ENCODE measurements around the gene FOXB1.

FOXB1 gene

GRCh38 chr15:59998950-59999611, 5.0 kb upstream of the FOXB1 start:
- DNase-seq (ENCODE audit: low read depth, low spot score), result no peak

GRCh38 chr15:59999612-60000112, 4.4 kb upstream of the FOXB1 start:
- DNase-seq (ENCODE audit: low read depth, low spot score), result no peak

GRCh38 chr15:60000113-60000823, 3.8 kb upstream of the FOXB1 start:
- DNase-seq (ENCODE audit: low read depth, low spot score), result no peak

- no peak for DNase-seq (ENCODE audit: low read depth, low spot score)
Observed at GRCh38 chr15:60000824-60001609, 3.1 kb upstream of the FOXB1 start.

GRCh38 chr15:60001610-60002527, 2.2 kb upstream of the FOXB1 start:
- DNase-seq (ENCODE audit: low read depth, low spot score), result no peak

- DNase-seq (ENCODE audit: low read depth, low spot score), result no peak
Observed at GRCh38 chr15:60002528-60003218, 1.4 kb upstream of the FOXB1 start.

GRCh38 chr15:60003243-60004008, 685 bp upstream of the FOXB1 start:
- DNase-seq (ENCODE audit: low read depth, low spot score), result no peak

GRCh38 chr15:60004846-60005351, 788 bp downstream of the FOXB1 start:
- DNase-seq (ENCODE audit: low read depth, low spot score), result no peak

- no peak for DNase-seq (ENCODE audit: low read depth, low spot score)
Observed at GRCh38 chr15:60005352-60006202, 1.5 kb downstream of the FOXB1 start.

- DNase-seq (ENCODE audit: low read depth, low spot score), result no peak
Observed at GRCh38 chr15:60006203-60006862, 2.2 kb downstream of the FOXB1 start.

GRCh38 chr15:60006873-60007272, 2.8 kb downstream of the FOXB1 start:
- DNase-seq (ENCODE audit: low read depth, low spot score), result no peak

- no peak for DNase-seq (ENCODE audit: low read depth, low spot score)
Observed at GRCh38 chr15:60009124-60009960, 5.2 kb downstream of the FOXB1 start.

GRCh38 chr15:60009980-60010732, 6.0 kb downstream of the FOXB1 start:
- DNase-seq (ENCODE audit: low read depth, low spot score), result no peak

- no peak for DNase-seq (ENCODE audit: low read depth, low spot score)
Observed at GRCh38 chr15:60010858-60011257, 6.7 kb downstream of the FOXB1 start.

GRCh38 chr15:60012695-60013094, 8.6 kb downstream of the FOXB1 start:
- DNase-seq (ENCODE audit: low read depth, low spot score), result no peak
